ENCODE results near the gene SMC1B. TPM values are rescaled to one million over a fixed set of nuclear protein-coding genes. Genes with fewer than 3 reads are reported as not detected.
"Not testable (repeated sequence)": the region's sequence is repeated elsewhere in the genome, so short reads cannot be mapped to it uniquely, and the experiment has no call there.

SMC1B gene
- total and polyA plus RNA-seq, 2 experiments from 2014 or later: 0.10 TPM; not detected in 1

GRCh38 chr22:45449442-45449841 lies 36.0 kb upstream of the SMC1B start:
- not testable (repeated sequence) for H3K27me3 Mint-ChIP-seq (ENCODE audit: insufficient read depth, low read depth, poor library complexity)

GRCh38 chr22:45448431-45448830 lies 35.0 kb upstream of the SMC1B start:
- Histone ChIP-seq H4K20me1 (replicated peaks; ENCODE audit: insufficient read depth) (no peaks in the 10 kb centered on the region), H3K27ac (ENCODE audit: low read depth) (no peak overlapping the region), H3K4me1 (ENCODE audit: insufficient read depth) (no peaks in the 10 kb centered on the region), H3K9me2 (ENCODE audit: insufficient read depth) (no peaks in the 10 kb centered on the region), H3K79me2 (replicated peaks; ENCODE audit: insufficient read depth) (no peaks in the 10 kb centered on the region), H3K27me3 (ENCODE audit: insufficient read depth) (no peaks in the 10 kb centered on the region), H3K4me2 (no peak overlapping the region), H3K36me3 (ENCODE audit: insufficient read depth) (no peaks in the 10 kb centered on the region), H3F3A (replicated peaks; ENCODE audit: low read depth) (no peaks in the 10 kb centered on the region), H3K4me3 (no peak overlapping the region), H2AFZ (no peak overlapping the region)
- no peak overlapping the region for H3K27ac Mint-ChIP-seq
- ATAC-seq (no peak), DNase-seq (ENCODE audit: low spot score) (no peak)
- H3K36me3 Mint-ChIP-seq (ENCODE audit: low read depth): no peaks in the 10 kb centered on the region
- peaks cover 5% of the 10 kb centered on the region; the same call in 1 of the 3 replicates for H3K4me1 Mint-ChIP-seq
- no peak overlapping the region for H3K4me3 Mint-ChIP-seq
- TF ChIP-seq ZNF462 (CRISPR knock-in tag; IDR thresholded peaks at IDR 0.05) (no peak), ZNF114 (CRISPR knock-in tag; IDR thresholded peaks at IDR 0.05) (no peak), POLR2AphosphoS5 (IDR thresholded peaks at IDR 0.05; ENCODE audit: low read depth) (no peak), REST (IDR thresholded peaks at IDR 0.05; ENCODE audit: unreplicated experiment) (no peak), NANOG (IDR thresholded peaks at IDR 0.05; ENCODE audit: borderline replicate concordance) (no peak), ZNF331 (CRISPR knock-in tag; IDR thresholded peaks at IDR 0.05; ENCODE audit: low read depth) (no peak)
- H3K9me3 Mint-ChIP-seq: no peaks in the 10 kb centered on the region
- H3K27me3 Mint-ChIP-seq (ENCODE audit: insufficient read depth, low read depth, poor library complexity): peaks cover 4% of the 10 kb centered on the region

More at GRCh38 chr22:45449442-45449841, 36.0 kb upstream of the SMC1B start:
- ATAC-seq; DNase-seq (ENCODE audit: low spot score); H3K36me3 Mint-ChIP-seq (ENCODE audit: low read depth); H3K4me2 ChIP-seq; H3K27ac ChIP-seq (ENCODE audit: low read depth); H3K4me1 ChIP-seq (ENCODE audit: insufficient read depth); H3K36me3 ChIP-seq (ENCODE audit: insufficient read depth); H3K27me3 ChIP-seq (ENCODE audit: insufficient read depth); H3K4me1 Mint-ChIP-seq; H3K79me2 ChIP-seq (replicated peaks; ENCODE audit: insufficient read depth); H3K27ac Mint-ChIP-seq; H3K4me3 ChIP-seq; H2AFZ ChIP-seq; H3K4me3 Mint-ChIP-seq; H3K9me2 ChIP-seq (ENCODE audit: insufficient read depth); H3F3A ChIP-seq (replicated peaks; ENCODE audit: low read depth); H4K20me1 ChIP-seq (replicated peaks; ENCODE audit: insufficient read depth); H3K9me3 Mint-ChIP-seq: not testable (repeated sequence)

GRCh38 chr22:45447596-45447995 lies 34.2 kb upstream of the SMC1B start:
- not testable (repeated sequence) for DNase-seq (ENCODE audit: low spot score); H3K79me2 ChIP-seq (replicated peaks; ENCODE audit: insufficient read depth); H3K27ac Mint-ChIP-seq; H3K4me1 Mint-ChIP-seq; H3K27ac ChIP-seq (ENCODE audit: low read depth); H4K20me1 ChIP-seq (replicated peaks; ENCODE audit: insufficient read depth); H3K36me3 ChIP-seq (ENCODE audit: insufficient read depth); H3K9me3 Mint-ChIP-seq; H3K27me3 Mint-ChIP-seq (ENCODE audit: insufficient read depth, low read depth, poor library complexity); H3K4me3 Mint-ChIP-seq; H3K36me3 Mint-ChIP-seq (ENCODE audit: low read depth); H3K4me1 ChIP-seq (ENCODE audit: insufficient read depth); H3K27me3 ChIP-seq (ENCODE audit: insufficient read depth); H3K9me2 ChIP-seq (ENCODE audit: insufficient read depth); H3K4me2 ChIP-seq; ATAC-seq; H2AFZ ChIP-seq; H3F3A ChIP-seq (replicated peaks; ENCODE audit: low read depth); H3K4me3 ChIP-seq
